Loucy (cell line): ENCODE results near the gene SND1.

Experiments used
- H2AFZ ChIP-seq: fragments of 200-600 bp; sonication (generic); 2 replicates; pipeline ENCODE4 v1.6.0; 2016; ENCODE audit warnings: antibody characterized with exemption, mild to moderate bottlenecking, low read length, moderate library complexity
- H3F3A ChIP-seq: fragments of 200-600 bp; 2 replicates; pipeline ENCODE4 v1.6.0; 2016; ENCODE audit warnings: antibody characterized with exemption, low read depth, mild to moderate bottlenecking
- H3K27me3 ChIP-seq: fragments of 200-600 bp; sonication (generic); 2 replicates; pipeline ENCODE4 v1.6.1; 2014; ENCODE audit warnings: low read length, mild to moderate bottlenecking; ENCODE audit not compliant: insufficient read depth, poor library complexity, severe bottlenecking
- H3K36me3 ChIP-seq: fragments of 200-600 bp; sonication (generic); 2 replicates; pipeline ENCODE4 v1.6.1; 2016; ENCODE audit warnings: low read length; ENCODE audit not compliant: insufficient read depth
- H3K4me1 ChIP-seq: fragments of 200-600 bp; sonication (generic); 2 replicates; pipeline ENCODE4 v1.5.1; 2014; ENCODE audit warnings: low read length, mild to moderate bottlenecking; ENCODE audit not compliant: insufficient read depth, poor library complexity, severe bottlenecking
- H3K4me2 ChIP-seq: fragments of 200-600 bp; sonication (generic); 2 replicates; pipeline ENCODE4 v1.6.0; 2014; ENCODE audit warnings: antibody characterized with exemption, low read length, low read depth, mild to moderate bottlenecking; ENCODE audit not compliant: poor library complexity, severe bottlenecking
- H3K4me3 ChIP-seq: fragments of 200-600 bp; sonication (generic); 2 replicates; pipeline ENCODE4 v1.5.1; 2014; ENCODE audit warnings: low read length, mild to moderate bottlenecking, mixed read lengths; ENCODE audit not compliant: poor library complexity, severe bottlenecking
- H3K79me2 ChIP-seq: fragments of 200-600 bp; sonication (generic); 2 replicates; pipeline ENCODE4 v1.6.1; 2014; ENCODE audit warnings: low read length; ENCODE audit not compliant: insufficient read depth
- H3K9ac ChIP-seq: fragments of 200-600 bp; sonication (generic); 2 replicates; pipeline ENCODE4 v1.6.0; 2014; ENCODE audit warnings: mild to moderate bottlenecking, low read depth, low read length, moderate library complexity; ENCODE audit not compliant: poor library complexity, severe bottlenecking
- H3K9me2 ChIP-seq: fragments of 200-600 bp; sonication (generic); replicated peaks from 2 replicates; pipeline ENCODE4 v1.6.1; 2016; ENCODE audit warnings: low read depth, low read length, mixed read lengths
- H3K9me3 ChIP-seq: fragments of 200-600 bp; sonication (generic); 2 replicates; pipeline ENCODE4 v1.6.1; 2014; ENCODE audit warnings: mild to moderate bottlenecking, antibody characterized with exemption, low read length, low read depth; ENCODE audit not compliant: insufficient read depth
- H4K20me1 ChIP-seq: fragments of 200-600 bp; sonication (generic); 2 replicates; pipeline ENCODE4 v1.6.0; 2014; ENCODE audit warnings: antibody characterized with exemption, low read length, mild to moderate bottlenecking; ENCODE audit not compliant: insufficient read depth, poor library complexity, severe bottlenecking
- CTCF ChIP-seq: fragments of 200-600 bp; sonication (generic); conservative IDR thresholded peaks from 2 replicates; pipeline ENCODE4 v1.5.1; 2014; ENCODE audit warnings: mild to moderate bottlenecking, antibody characterized with exemption, low read length
- EZH2phosphoT487 ChIP-seq: fragments of 200-600 bp; IDR thresholded peaks from 2 replicates; pipeline ENCODE4 v1.6.1; 2018; ENCODE audit warnings: antibody characterized with exemption, mild to moderate bottlenecking, moderate library complexity, borderline replicate concordance

SND1 gene

GRCh38 chr7:127803626-127804025 is 151.6 kb downstream of the SND1 start:
- H4K20me1 ChIP-seq, result peaks cover 5% of the 10 kb centered on the region
- TF ChIP-seq EZH2phosphoT487 (no peak), CTCF (no peak)
- no peaks in the 10 kb centered on the region for H3F3A ChIP-seq
- peaks cover 4% of the 10 kb centered on the region for H3K4me1 ChIP-seq
- no peak overlapping the region for H2AFZ ChIP-seq
- no peak overlapping the region for H3K9ac ChIP-seq
- H3K79me2 ChIP-seq, result peaks cover 28% of the 10 kb centered on the region
- H3K4me2 ChIP-seq, result no peak overlapping the region
- no peaks in the 10 kb centered on the region for H3K9me3 ChIP-seq
- H3K4me3 ChIP-seq, result no peak overlapping the region
- H3K9me2 ChIP-seq, result no peaks in the 10 kb centered on the region
- H3K27me3 ChIP-seq, result no peaks in the 10 kb centered on the region
- peaks cover 21% of the 10 kb centered on the region; the same call in 1 of the 2 replicates for H3K36me3 ChIP-seq

GRCh38 chr7:127807340-127807739 is 155.3 kb downstream of the SND1 start:
- Histone ChIP-seq H3K4me3 (no peak overlapping the region), H3K79me2 (peaks cover 7% of the 10 kb centered on the region), H3K27me3 (no peaks in the 10 kb centered on the region), H3K9me2 (no peaks in the 10 kb centered on the region), H3K9me3 (no peaks in the 10 kb centered on the region), H2AFZ (no peak overlapping the region), H3K9ac (no peak overlapping the region), H3F3A (no peaks in the 10 kb centered on the region), H3K4me2 (no peak overlapping the region), H3K4me1 (peaks cover 4% of the 10 kb centered on the region), H3K36me3 (peaks cover 35% of the 10 kb centered on the region; the same call in 1 of the 2 replicates), H4K20me1 (no peaks in the 10 kb centered on the region)
- TF ChIP-seq CTCF, result no peak
- no peak for TF ChIP-seq EZH2phosphoT487

- Histone ChIP-seq H4K20me1 (no peaks in the 10 kb centered on the region), H2AFZ (no peak overlapping the region), H3K9me3 (no peaks in the 10 kb centered on the region), H3K79me2 (peaks cover 12% of the 10 kb centered on the region), H3K27me3 (no peaks in the 10 kb centered on the region), H3K4me2 (no peak overlapping the region), H3K4me1 (peaks cover 3% of the 10 kb centered on the region), H3K4me3 (no peak overlapping the region), H3F3A (no peaks in the 10 kb centered on the region), H3K9ac (no peak overlapping the region), H3K36me3 (peaks cover 35% of the 10 kb centered on the region; the same call in 1 of the 2 replicates), H3K9me2 (no peaks in the 10 kb centered on the region)
- TF ChIP-seq CTCF (no peak), EZH2phosphoT487 (no peak)
These were observed 155.8 kb downstream of the SND1 start for GRCh38 chr7:127807829-127808228.
